Stimulated activated CD8-positive, alpha-beta memory T cell treated with anti-CD3 and anti-CD28 coated beads, Interleukin-15, amount 100 ng/mL, for 48 hours (primary cell): ENCODE results near the gene SPIRE1.

Source experiments
- DNase-seq, 2 donors: peaks; one replicate each; pipeline ENCODE4 v3.0.0-alpha.2; 2020; ENCODE audit warnings: low read depth in 2 of 2

The SPIRE1 gene

DNA sequence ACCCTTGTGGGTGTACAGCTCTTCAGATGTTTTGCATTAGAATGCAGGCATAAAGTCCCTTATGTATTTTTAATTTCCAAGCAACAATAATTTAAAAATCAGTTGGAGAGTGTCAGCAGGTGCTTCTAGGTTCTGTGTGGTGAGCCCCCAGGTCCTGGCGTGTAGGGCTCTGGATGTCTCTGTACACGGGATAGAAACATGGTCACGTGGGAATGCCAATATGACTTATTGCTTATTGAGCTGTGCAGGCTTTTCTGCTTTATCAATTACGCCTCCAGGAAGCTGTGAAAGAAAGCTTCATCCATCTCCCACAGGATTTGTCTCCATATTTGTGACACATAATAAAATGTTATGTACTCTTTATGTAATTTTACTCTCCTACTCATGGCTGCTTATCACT is 212.4 kb downstream of the SPIRE1 start:
- DNase-seq: no peak

DNA sequence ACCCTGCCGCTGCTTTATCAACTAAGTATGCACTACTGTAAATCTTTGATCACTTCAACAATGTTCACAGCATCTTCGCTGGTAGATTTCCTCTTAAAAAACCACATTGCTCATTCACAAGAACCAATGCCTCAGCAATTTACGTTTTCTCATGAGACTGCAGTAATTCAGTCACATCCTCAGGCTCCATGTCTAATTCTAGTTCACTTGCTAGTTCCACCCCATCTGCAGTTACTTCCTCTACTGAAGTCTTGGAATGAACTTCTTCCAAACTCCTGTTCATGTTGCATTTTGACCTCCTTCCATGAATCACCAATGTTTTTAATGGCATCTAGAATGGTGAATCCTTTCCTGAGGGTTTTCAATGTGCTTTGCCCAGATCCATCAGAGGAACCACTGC is 214.4 kb downstream of the SPIRE1 start:
- no peak for DNase-seq

DNA sequence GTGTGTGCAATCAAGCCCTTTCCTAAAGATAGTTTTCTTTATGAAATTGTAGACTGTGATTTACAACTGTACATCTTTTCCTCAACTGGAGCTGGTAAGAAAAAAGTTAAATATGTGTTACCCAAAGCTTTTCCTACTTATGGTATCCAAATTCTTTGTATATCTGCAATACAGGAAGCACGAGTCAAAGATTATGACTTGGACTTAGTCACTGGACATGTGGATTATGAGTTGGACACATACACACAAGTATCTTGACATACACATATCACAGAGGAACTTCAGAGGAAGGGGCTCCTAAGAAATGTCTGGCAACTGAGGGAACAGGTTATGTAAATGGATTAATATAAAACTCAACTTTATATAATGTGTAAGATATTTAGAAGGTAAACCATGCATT is 215.0 kb downstream of the SPIRE1 start:
- no peak for DNase-seq

DNA sequence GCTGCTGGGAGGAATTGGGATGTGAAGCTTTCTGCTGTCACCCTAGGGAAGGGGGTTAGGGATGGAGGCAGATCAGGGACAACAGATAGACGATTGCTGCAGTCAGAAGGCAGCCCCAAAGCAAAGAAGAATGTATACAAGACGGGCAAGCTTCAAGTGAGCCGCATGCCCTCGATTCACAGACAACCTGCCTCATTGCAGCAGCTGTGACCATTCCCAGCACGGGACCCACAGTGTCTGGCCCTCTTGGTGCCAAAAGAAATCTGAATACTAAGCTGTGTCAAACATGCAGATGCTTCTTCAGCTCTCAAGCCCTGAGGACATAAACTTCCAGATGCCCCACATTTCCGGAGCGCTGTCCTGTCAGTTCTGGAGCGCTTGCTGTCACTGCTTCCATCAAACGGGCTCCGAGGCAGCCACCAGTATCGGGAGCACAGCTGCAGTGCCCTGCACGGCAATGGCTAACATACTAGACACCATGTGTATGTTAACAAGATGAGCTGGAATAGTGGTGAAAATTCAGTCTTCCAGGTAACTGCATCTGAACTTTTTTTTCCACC is 216.4 kb downstream of the SPIRE1 start:
- DNase-seq: no peak

DNA sequence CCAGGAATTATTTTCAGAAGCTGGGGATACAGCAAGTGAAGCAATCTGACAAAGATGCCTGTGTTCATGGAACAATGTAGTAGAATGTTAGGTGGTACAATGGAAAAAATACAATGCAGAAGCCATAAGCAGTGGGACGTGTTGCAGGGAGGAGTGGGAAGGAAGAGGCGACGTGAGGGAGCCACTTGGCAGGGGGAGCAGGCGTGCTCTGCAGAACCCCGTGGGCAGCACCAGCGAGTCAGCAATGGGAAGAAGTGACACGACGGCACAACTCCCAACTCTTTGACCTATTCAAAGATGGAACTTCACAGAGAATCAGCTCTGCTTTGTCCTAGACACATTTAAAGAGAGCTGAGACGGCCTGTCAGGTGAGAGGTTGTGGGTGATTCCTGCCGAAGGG is 219.7 kb downstream of the SPIRE1 start:
- DNase-seq: no peak

DNA sequence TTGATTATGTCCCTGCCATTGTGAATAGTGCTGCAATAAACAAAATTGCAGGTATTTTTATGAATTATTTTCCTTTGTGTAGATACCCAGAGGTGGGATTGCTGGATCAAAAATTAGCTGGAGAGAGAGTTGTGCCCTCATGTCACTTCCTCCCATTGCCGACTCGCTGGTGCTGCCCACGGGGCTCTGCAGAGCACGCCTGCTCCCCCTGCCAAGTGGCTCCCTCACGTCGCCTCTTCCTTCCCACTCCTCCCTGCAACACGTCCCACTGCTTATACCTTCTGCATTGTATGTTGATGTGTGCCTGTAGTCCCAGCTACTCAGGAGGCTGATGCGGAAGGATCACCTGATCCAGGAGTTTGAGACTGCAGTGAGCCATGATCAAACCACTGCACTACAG is 222.0 kb downstream of the SPIRE1 start:
- no peak for DNase-seq

DNA sequence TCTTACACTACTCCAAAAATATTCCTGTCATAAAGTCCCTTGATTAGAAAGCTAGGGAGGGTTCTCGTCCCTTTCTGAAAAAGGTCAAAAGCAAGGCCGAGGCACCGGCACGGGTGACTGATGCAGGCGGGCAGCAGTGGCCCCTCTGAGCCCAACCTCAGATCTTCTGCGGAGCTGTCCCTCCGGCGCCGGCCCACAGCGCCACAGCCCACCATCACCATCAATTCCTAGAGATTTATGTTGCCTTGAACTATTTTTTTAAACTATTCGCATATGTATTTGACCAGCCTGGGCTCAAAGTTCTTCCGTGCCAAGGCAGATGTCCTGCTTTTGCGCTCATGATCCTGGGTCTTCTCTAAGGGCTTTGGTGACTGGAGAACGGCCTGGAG is 223.4 kb downstream of the SPIRE1 start:
- no peak for DNase-seq

DNA sequence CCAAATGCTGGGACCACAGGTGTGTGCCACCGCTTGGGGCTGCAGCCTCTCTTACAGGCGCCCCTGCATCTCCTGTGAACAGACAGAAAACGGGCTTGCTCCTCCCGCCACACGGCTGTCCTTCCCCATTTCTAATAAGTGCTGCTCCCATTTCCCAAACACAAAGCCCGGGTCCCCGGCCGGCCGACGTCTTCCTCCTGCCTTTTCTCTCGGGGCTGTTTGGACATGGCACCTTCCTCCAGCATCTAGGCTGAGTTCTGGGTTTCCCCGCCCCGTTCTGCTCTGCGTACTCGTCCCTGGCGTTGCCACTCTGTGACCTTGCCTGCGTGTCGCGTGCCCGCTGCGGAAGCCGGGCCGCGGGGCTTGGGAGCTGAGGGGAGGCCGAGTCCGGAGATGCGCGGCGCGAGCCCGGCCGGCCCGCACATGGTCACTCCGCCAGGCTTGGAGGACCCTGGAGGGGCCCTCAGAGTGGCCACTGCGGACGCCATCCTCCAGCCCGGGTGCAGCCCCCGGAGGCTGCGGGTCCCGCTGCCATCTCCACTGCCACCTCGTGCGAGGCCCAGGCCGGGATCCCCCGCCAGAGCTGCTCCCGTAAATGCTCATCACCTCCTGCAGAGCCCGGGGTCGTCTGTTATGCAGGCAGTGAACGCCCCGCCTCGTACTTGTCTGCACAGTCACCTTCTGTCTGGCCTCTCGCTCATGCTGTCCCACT is 223.9 kb downstream of the SPIRE1 start:
- no peak for DNase-seq

DNA sequence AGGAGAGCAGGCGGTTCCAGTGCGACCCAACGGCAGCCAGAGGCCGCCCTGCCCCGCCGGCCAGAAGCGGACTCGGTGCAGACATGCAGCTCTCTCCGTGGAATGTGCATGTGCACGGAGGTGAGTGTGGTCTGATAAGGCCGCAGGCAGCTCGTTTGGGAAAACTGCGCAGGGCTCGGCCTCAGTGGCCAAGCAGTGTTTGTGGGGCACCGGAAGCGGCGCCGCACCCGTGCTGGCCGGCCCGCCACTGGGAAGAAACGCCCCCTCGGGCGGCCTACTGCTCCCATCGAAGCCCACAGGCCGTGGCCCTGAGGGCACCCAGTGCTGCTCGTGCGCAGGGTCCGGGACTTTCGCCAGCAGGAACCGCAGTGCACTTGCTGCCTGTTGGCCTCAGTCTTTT is 225.0 kb downstream of the SPIRE1 start:
- no peak for DNase-seq

DNA sequence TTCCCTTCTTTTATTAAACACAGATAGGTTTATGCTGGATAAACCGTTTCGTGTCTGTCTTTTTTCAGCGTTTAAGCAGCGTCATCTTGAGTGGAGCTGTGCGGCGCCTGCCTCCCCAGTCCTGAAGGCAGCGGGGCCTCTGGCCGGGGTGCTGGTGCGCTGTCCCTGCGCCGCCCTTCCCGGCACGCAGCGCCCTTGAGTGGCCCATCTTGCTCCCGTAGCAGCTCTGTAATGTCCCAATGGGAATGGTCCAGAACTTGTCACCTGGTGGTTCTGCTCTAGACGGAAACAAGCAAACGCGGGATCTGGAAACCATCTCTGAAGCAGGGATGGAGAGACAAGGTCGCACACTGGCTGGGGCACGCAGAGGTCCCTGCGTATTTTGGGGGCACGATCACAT is 225.7 kb downstream of the SPIRE1 start:
- DNase-seq: no peak

DNA sequence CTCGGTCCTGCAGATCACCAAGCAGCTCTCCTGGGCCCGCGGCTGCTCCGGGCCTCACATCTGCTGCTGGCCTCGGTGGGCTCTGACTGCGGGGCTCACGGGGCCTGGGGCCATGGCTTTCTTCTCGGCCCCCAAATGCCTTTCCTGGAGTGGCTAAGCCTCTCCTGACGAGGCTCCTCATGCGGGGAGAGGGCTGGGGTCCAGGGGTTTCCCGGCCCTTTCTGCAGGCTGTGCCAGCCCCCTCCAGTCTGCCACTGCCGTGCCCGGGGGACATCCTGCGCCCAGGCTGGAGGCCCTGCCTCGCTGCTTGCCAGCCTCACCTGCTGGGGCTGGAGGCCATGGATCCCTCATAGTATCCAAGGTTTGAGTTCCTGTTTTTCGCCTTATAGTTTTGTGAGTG is 226.3 kb downstream of the SPIRE1 start:
- no peak for DNase-seq

DNA sequence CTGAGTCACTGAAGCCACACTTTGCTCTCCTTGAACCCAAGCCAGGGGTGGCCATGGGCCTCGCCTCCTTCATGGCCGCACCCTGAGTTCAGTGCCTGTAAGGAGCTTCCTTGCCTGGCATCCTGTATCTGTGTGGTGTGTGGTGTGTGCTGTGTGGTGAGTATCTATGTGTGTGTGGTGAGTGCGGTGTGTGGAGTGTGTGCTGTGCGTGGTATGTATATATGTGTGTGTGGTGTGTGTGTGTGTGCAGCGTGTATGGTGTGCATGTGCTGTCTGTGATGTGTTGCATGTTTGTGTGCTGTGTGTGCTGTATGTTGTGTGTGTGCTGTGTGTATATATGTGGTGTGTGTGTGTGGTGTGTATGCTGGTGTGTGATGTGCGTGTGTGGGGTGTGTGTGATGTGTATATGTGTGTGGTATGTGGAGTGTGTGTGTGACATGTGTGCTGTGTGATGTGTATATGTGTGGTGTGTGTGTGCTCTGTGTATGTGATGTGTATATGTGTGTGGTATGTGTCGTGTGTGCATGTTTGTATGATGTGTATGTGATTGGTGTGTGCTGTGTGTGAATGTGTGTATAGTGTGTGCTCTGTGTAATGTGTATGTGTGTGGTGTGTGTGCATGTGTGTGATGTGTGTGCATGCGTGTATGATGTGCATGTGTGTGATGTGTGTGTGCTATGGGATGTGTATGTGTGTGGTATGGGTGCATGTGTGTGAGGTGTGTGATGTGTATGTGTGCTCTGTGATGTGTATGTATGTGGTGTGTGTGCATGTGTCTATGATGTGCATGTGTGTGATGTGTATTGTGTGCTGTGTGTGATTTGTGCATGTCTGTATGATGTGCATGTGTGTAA is 227.5 kb downstream of the SPIRE1 start:
- DNase-seq: no peak

DNA sequence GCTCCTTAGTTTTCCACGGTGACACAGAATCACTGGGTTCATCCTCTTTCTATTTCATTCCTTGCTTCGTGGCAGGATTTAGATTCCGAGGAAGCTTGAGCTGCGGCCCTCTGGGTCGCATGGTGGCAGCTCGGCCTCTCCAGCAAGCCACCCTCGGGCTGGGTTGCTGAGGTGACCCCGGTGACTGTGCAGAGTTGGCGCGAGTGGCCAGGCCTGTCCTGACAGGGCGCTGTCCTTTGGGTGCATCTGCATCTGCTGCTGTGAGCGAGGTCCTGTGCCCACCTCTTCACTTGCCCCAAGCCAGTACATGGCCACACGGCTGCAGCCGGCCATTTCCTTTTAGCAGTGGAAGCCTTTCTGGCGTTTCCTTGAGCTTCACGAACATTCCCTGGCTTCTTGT is 228.4 kb downstream of the SPIRE1 start:
- no peak for DNase-seq

DNA sequence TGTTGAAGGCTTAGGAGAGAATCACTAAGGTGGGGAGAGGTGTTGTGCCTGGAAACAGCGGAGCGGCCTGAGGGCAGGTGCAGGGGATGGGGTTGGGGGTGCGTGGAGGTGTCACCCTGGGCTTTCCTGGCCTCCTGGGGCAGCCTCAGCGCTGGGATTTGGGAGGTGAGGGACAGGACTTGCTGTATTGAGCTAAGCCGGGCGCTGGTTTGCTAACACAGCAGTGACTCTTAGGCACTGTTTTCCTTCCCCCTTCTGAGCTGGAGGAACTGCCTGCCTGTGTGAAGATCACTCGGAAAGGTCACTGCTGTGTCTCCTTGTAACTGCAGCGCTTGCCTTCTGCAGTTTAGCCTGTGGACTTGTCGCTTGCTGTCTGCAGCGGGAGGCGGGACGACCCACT is 229.0 kb downstream of the SPIRE1 start:
- DNase-seq: no peak

DNA sequence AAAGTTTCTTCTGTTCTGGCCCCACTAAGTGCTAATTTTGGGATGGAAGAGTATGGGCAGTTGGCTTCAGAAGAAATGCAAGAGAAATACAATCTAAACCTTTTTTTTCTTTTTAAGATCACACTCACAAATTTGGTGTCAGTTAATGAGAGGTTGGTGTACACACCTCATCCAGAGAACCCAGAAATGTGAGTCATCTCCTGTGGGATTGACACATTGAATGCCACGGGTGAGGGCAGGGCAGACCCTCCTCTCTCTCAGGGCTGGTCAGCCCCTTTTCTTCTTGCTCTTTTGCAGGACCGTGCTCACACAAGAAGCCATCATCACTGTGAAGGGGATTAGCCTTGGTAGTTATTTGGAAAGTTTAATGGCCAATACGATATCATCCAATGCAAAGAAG is 231.0 kb downstream of the SPIRE1 start:
- DNase-seq: no peak

DNA sequence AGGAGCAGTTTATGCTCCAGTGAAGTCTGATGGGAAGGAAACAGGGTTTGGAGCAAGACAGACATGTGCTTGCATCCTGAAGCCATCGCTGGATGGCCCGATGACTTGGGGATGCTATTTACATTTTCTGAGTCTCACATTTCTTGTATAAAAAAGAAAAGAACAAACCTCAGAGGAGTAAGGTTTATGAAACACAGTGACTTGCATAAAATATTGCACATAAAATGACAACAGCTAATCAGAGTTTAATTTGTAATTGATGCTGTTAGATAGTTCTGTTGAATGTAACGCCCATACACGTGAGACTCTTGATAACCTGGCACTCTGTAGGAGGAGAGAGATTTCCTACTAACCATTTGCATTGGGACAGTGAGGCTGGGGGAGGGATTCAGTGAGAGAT is 233.7 kb downstream of the SPIRE1 start:
- no peak for DNase-seq

DNA sequence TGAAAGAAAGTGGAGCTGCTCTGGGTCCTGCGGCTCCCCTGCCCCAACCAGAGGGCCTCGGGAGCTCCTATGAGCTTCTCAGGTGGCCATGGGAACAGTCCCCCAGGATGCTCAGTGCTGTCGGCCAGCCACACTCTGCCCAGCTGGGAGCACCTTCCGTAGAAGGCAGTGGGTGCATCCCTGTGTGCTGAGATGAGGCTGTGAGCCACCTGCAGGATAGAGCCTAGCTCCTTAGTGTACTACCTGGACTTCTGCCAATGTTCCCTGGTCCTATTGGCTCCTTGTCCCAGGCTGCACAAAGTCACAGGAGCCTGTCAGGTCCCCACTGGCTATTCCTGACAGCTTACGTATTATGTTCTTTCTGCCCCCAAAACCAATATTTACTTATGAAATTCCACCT is 234.1 kb downstream of the SPIRE1 start:
- DNase-seq: no peak

DNA sequence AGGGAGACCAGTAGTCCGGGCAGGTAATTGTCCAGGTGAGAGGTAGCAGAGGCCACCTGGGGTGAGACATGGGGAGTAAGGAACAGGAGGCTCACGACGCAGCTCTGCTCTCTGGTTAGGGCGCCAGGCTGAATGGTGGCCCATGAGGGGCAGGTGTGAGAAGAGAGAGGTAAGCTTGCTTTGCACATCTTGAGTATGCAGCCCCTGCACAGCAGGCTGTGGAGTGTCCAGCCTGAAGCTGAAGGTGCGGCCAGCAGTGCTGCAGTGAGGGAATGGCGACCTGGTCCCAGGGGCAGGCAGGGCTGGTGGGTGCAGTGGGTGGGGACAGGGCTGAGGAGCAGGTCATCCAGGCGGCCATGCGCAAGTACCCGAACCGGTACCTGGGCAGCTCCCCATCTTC is 234.5 kb downstream of the SPIRE1 start:
- DNase-seq: no peak

DNA sequence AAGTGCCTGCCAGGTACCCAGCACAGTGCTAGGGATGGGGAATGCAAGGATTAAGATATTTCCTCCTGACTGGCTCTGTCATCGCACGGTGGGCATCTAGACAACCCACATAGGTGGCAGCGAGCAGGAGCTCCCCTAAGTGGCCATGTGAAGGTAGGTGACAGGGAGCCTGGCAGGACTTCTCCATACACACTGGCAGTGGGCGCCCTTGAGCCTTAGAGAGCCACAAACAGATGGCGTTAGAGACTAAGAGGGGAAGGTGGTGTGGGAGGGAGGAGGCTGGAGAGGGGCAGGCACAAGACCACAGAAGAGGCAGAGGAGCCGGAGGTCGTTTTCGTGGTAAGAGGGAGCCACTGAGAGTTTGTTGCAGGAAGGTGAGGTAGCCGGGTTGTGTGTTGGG is 235.0 kb downstream of the SPIRE1 start:
- no peak for DNase-seq

DNA sequence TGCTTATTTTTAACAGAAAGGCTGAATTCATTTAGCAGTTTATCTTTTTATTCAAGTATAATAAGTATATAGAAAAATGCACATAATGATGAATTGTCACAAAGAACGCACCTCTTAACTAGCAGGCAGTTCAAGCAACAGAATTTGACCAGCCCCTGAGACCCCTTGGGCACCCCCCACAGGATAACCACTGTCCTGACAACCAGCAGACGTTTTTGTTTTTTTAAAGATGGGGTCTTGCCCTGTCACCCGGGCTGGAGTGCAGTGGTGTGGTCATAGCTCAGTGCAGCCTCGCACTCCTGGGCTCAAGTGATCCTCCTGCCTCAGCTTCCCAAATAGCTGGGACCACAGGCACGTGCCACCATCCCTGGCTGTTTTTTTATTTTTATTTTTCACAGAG is 236.2 kb downstream of the SPIRE1 start:
- DNase-seq: no peak

DNA sequence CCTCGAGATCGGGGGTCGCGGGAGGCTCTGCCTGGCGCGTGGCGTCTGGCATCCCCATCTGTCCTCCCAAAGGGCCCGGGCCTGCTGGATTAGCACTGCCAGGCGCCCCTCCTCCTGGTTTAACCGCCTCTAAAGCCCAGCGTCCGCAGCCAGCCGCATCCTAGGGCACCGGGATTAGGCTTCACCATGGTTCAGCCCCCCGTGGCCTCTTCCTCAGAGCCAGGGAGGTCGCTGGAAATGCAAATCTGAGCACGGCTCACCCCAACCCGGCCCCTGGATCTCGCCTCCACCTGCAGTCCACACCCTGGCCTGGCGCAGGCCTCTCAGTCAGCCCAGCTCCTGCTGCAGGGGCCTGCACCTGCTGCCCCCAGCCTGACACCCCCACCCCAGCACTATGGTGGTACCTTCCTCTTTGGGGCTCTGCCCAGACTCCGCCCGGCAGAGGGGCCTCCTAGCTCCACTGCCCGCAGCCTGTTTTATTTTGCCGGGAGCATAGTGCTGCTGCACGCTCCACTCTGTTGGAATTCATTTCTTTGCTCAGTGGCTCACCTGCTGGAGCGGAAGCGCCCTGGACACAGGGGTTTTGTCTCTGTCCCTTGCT is 237.0 kb downstream of the SPIRE1 start:
- DNase-seq: no peak

DNA sequence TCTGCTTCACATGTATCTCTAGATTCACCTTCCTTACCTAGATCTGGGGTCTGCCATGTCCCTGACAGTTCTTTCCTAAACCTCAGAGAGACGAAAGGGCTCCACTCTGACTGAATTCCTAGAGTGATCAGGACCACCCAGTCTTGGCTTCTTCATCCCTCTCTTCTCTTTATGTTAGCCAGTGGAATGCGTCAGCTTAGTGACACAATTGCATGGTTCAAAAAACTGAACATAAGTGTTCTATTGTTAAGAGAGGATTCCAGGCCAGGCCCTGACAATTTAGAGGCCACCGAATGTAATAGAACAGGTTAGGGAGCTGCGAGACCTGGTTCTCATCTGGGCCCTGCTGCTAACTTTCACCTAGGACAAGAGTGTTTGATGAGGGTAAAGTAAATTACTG is 240.2 kb downstream of the SPIRE1 start:
- DNase-seq: no peak
